ENCODE measurements around the gene UBE2F.
"Not testable (repeated sequence)": the region's sequence is repeated elsewhere in the genome, so short reads cannot be mapped to it uniquely, and the experiment has no call there.

UBE2F gene

GRCh38 chr2:237980751-237981150 lies 13.9 kb downstream of the UBE2F start:
- no peak for DNase-seq

DNA sequence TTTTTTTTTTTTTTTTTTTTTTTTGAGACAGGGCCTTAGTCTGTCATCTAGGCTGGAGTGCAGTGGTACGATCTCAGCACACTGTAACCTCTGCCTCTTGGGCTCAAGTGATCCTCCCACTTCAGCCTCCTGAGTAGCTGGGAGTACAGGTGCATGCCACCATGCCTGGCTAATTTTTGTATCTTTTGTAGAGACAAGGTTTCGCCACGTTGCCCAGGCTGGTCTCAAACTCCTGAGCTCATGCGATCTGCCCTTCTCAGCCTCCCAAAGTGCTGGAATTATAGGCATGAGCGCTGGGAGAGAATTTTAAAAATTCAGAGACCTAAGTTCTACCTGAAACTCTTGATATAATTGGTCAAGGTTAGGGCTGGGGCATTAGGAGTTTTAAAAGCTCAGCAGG lies 14.8 kb downstream of the UBE2F start:
- not testable (repeated sequence) for DNase-seq

- DNase-seq = no peak
These were observed 15.4 kb downstream of the UBE2F start for GRCh38 chr2:237982039-237982725.

DNA sequence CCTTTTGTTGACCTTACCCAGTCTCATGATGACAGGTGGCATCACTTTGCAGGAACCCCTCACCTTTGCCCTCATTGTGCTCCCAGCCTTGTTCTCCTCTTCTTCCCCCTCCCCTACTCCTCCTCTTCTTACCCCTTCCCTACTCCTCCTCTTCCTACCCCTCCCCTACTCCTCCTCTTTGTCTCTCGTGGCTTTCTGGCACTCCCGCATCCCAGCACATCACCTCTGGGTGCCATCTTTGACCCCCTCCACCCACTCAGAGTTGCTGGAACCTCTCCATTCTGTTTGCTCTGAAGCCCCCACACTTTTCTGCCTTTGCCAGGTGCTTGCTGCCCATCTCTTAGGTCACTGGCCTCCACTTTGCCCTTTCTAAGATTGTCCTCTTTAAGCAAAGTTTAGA lies 17.1 kb downstream of the UBE2F start:
- no peak for DNase-seq

DNA sequence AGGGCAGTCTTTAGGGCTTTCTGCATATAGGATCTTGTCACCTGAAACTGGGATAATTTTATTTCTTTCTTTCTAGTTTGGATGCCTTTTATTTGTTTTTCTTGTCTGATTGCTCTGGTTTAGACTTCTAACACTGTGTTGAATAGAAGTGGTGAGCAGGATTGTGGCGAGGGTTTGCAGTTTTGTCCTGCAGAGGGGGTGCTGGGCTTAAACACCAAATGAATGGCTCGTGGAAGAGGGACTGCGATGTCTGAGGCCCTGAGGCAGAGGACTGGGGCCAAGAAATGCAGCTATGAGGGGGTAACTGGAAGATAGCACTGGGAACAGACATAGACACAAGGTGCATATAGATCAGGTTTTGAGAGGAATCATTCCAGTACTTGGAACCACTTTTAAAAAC lies 20.5 kb downstream of the UBE2F start:
- no peak for DNase-seq

- no peak for DNase-seq
These were observed 26.9 kb downstream of the UBE2F start for GRCh38 chr2:237993701-237994100.

- DNase-seq = no peak
These were observed 28.2 kb downstream of the UBE2F start for GRCh38 chr2:237995036-237995435.

- DNase-seq = no peak
These were observed 29.3 kb downstream of the UBE2F start for GRCh38 chr2:237996021-237996593.

DNA sequence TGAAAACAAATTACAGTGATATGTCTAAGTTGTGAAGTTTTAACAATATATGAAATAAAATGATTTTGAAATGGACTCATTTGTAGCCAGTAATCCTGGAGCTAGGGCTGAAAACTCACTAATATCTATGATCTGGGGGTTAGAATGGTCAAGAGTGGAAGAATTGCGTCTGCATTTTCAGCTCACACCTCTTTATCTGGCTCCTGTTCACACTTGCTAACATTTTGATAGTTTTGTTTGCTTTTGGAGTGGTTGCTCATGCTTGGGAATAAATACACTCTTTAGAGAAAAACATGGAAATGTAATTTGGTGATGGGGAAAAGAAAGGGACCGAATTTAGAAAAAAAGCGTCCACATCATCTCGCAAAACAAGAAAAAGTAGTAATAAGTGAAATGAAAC lies 30.7 kb downstream of the UBE2F start:
- no peak for DNase-seq

DNA sequence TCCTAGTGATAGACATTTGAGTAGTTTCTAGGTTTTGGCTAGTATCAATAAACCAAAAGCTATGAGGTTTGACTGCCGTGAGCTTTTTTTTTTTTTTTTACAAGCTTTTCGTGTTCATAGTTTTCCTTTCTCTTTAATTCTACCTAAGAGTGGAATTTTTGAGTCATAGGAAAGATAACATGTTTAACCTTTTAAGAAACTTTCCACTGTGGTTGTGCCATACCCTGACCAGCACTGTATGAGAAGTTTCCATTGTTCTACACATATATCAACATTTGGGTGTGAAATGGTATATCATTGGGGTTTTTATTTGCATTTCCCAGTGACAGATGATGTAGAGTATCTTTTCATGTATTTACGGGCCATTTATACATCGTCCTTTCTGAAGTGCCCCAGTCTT lies 31.7 kb downstream of the UBE2F start:
- DNase-seq = no peak

- no peak for DNase-seq
These were observed 36.6 kb downstream of the UBE2F start for GRCh38 chr2:238003234-238004031.

- DNase-seq = no peak
These were observed 37.4 kb downstream of the UBE2F start for GRCh38 chr2:238004077-238004830.

DNA sequence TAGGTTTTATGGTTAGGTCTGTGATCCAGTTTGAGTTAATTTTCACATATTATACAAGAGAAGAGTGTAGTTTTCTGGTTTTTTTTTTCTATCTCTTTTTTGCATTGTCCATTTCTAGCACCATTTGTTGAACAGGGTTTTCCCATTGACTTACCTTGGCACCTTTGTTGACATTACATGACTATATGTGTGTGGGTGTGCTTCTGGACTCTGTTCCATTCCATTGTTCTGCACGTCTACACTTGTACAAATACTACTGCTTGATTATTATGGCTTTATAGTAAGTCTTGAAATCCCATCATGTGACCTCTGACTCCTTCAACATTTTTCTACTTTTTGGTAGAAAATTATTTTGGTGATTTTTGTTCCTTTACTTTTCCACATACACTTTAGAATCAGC lies 38.7 kb downstream of the UBE2F start:
- no peak for DNase-seq

GRCh38 chr2:238006510-238006909 lies 39.7 kb downstream of the UBE2F start:
- peak; percentile 24 to 38 for DNase-seq

DNA sequence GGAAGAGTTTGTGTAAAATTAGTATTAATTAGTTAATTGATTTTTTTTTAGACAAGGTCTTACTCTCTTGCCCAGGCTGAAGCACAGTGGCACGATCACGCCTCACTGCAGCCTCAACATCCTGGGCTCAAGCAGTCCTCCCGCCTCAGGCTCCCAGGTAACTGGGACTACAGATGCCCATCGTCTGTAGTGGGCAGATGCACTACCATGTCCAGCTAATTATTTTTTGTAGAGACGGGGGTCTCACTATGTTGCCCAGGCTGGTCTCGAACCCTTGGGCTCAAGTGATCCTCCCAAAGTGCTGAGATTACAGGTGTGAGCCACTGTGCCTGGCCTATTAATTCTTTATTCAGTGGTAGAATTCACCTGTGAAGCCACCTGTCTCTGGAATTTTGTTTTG lies 41.1 kb downstream of the UBE2F start:
- no peak for DNase-seq

GRCh38 chr2:238009563-238009962 lies 42.7 kb downstream of the UBE2F start:
- DNase-seq = no peak

GRCh38 chr2:238010572-238010971 lies 43.8 kb downstream of the UBE2F start:
- no peak for DNase-seq

DNA sequence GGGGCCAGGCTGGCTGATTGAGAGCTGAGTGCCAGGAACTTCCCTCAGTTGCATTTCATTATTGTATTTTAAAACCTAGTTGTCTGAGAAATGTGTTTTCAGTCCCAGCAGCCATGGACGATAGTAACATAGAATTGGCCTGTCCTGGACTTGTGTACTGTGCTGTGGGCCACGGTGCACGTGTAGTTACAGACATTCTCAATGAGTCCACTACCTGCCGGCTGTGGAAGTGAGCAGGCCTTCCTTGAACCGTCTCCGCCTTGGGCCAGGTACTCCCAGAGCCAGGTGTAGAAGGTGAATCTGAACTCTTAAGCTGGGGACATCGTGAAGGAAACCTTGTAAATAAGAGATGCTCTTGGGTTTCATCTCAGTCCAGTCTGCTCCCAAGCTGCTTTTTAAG lies 47.0 kb downstream of the UBE2F start:
- no peak for DNase-seq

- DNase-seq = no peak
These were observed 48.9 kb downstream of the UBE2F start for GRCh38 chr2:238015705-238016104.

GRCh38 chr2:238016526-238016925 lies 49.7 kb downstream of the UBE2F start:
- DNase-seq = no peak

GRCh38 chr2:238019962-238020361 lies 53.1 kb downstream of the UBE2F start:
- no peak for DNase-seq

DNA sequence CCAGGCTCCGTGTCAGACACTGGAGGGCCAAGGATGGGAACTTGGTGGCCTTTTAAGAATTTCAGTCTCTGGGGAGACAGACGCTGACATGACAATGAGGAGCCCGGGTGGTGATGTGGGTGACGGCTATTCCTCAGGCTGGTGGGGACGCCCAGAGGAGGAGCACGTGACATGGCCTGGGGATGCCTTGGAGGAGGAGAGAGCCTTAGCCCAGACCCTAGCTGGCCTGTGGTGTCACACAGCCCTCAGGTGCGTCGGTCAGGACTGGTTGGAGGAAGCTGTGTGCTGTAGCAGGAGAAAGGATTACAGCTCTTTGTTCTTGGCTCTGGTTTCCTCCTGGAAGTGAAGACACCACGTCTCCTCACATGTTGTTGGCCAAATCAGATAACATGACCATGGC lies 54.0 kb downstream of the UBE2F start:
- no peak for DNase-seq

DNA sequence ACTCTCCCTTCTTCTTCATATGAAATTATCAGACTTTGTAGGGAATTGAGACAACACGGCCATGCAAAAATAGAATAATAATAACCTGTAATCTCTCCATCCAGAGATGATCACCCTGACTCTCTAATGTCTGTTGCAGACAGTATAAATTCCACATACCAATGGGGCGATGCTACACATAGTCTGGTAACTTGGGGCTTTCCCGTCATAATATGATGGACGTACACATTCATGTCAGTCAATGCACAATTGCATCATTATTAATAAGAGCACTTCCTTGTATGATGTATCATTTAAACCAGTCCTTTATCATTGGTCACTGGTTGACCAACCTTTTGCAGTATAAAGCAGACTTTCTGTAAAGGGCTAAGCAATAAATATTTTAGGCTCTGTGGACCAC lies 54.5 kb downstream of the UBE2F start:
- DNase-seq = no peak
